Lung (tissue), 12 donors: ENCODE results near the gene CPLANE2. TPM values are rescaled to one million over a fixed set of nuclear protein-coding genes. Genes with fewer than 3 reads are reported as not detected.

Source experiments
- ATAC-seq: fragments of 200-7000 bp; cut with Tn5 transposase; one replicate; pipeline ENCODE4 v1.9.1; 2020; ENCODE audit warnings: moderate number of reproducible peaks; ENCODE audit not compliant: insufficient read depth, low FRiP score
- DNase-seq, 3 donors: peaks; one replicate each; pipeline ENCODE4 v3.0.0-alpha.2; 2013 to 2017
- H3K27ac ChIP-seq, 2 donors: one replicate each; pipeline ENCODE4 v1.5.1; 2013; ENCODE audit warnings: mild to moderate bottlenecking in 2 of 2, moderate library complexity in 2 of 2, control low read depth in 1 of 2, inconsistent platforms in 1 of 2, low read depth in 1 of 2, low read length in 1 of 2
- H3K27me3 ChIP-seq, 3 donors: one replicate each; pipeline ENCODE4 v1.5.1; 2013; ENCODE audit warnings: low read length in 2 of 3; ENCODE audit not compliant: control insufficient read depth in 3 of 3, insufficient read depth in 3 of 3
- H3K36me3 ChIP-seq, 4 donors: one replicate each; pipeline ENCODE4 v1.5.1; 2013; ENCODE audit warnings: low read length in 4 of 4, mild to moderate bottlenecking in 1 of 4, moderate library complexity in 1 of 4; ENCODE audit not compliant: control insufficient read depth in 4 of 4, insufficient read depth in 4 of 4
- H3K4me1 ChIP-seq, 5 donors: one replicate each; pipeline ENCODE4 v1.5.1; 2013; ENCODE audit warnings: low read length in 5 of 5, mild to moderate bottlenecking in 2 of 5, moderate library complexity in 1 of 5; ENCODE audit not compliant: control insufficient read depth in 5 of 5, insufficient read depth in 5 of 5
- H3K4me3 ChIP-seq: one replicate; pipeline ENCODE4 v1.5.1; 2013; ENCODE audit warnings: mild to moderate bottlenecking, control low read depth, moderate library complexity
- H3K9ac ChIP-seq, 2 donors: one replicate each; pipeline ENCODE4 v1.5.1; 2013; ENCODE audit warnings: low read length in 2 of 2, control low read depth in 1 of 2; ENCODE audit not compliant: insufficient read depth in 1 of 2
- H3K9me3 ChIP-seq, 4 donors: one replicate each; pipeline ENCODE4 v1.5.1; 2013; ENCODE audit warnings: low read length in 3 of 4, mild to moderate bottlenecking in 1 of 4, moderate library complexity in 1 of 4; ENCODE audit not compliant: control insufficient read depth in 4 of 4, insufficient read depth in 3 of 4
- CTCF ChIP-seq: IDR thresholded peaks from 2 replicates; pipeline ENCODE4 v1.5.1; 2012; ENCODE audit warnings: mild to moderate bottlenecking; ENCODE audit errors: control extremely low read depth, extremely low read depth
- WGBS, 2 donors: extraction: QIAGEN DNeasy Blood & Tissue Kit; methylation state at CpG; one replicate each; pipeline ENCODE4 v1.1.7; 2013; 5-methylcytosine and 5-hydroxymethylcytosine counted together
- polyA plus RNA-seq, 2 donors: library from polyadenylated mRNA; stranded (reverse); fragments of 200-250 nt; gene quantifications; one replicate each; pipeline ENCODE4 v1.2.1, GENCODE V29; 2013
- total RNA-seq, 2 donors: library from RNA; depleted of rRNA in 1 of 2; stranded (reverse); fragments of >200 nt in 1 of 2; gene quantifications; one replicate each; pipeline ENCODE4 v1.2.1, GENCODE V29; 2014 to 2021
- donor health status: control.
- donor health status: control.
- donor health status: Bipolar disorder and iron deficiency.
- donor health status: healthy.
- donor health status: DM: yes; HTN: yes; CAD: no.

CPLANE2 gene
- total and polyA plus RNA-seq, 4 donors: 4.5 to 13.7 (median 5.6) TPM

- ATAC-seq: no peak
- H3K4me1 ChIP-seq: peaks cover 0 to 5% (median 0%) of the 10 kb centered on the region in 5 donors
- no peaks in the 10 kb centered on the region for H3K27me3 ChIP-seq
- no peak for DNase-seq
- 75 to 89% methylated on average over 7 of the region's 7 CpGs for WGBS, 2 donors
- no peak for TF ChIP-seq CTCF
- no peak overlapping the region for H3K27ac ChIP-seq
- H3K9ac ChIP-seq: no peak overlapping the region
- H3K36me3 ChIP-seq: peaks cover 0 to 6% (median 3%) of the 10 kb centered on the region in 4 donors
- no peaks in the 10 kb centered on the region for H3K9me3 ChIP-seq
- no peak overlapping the region for H3K4me3 ChIP-seq
These were observed 41.5 kb downstream of the CPLANE2 start for GRCh38 chr1:16195518-16195905.

DNA sequence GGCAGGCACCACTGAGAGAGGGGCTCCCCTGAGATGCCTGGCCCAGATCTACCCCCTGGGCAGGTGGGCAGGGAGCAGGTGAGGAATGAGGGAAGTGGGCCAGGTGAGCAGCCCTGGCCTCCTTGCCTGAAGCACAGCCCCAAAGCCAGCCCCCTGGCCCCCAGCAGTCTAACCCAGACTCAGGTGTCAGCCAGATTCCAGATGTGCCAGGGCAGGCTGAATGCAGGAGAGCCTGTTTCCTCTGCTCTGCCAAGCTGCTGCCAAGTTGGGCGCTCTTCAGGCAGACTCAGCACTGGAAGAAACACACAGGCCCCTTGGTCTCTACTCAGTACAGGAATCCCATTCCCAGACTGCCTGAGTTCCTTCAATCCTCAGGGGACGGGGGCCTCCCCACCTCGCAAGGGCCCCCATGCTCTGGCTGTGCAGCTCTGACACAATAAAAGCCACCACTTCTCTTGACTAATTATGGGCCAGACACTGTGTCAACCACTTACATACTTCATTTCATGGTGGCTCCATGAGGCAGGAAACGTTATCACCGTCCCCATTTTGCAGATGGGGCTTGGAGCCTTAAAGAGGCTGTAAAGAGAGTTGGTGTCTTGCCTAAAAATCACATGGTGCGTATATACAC lies 45.0 kb downstream of the CPLANE2 start:
- no peak for DNase-seq
- no peak for ATAC-seq
- Histone ChIP-seq H3K27me3 (no peaks in the 10 kb centered on the region), H3K4me1 (peaks cover 0 to 8% (median 2%) of the 10 kb centered on the region in 5 donors), H3K4me3 (no peak overlapping the region), H3K27ac (no peak overlapping the region), H3K36me3 (no peaks in the 10 kb centered on the region), H3K9me3 (no peaks in the 10 kb centered on the region), H3K9ac (no peak overlapping the region)
- 83% methylated on average over 6 of the region's 6 CpGs for WGBS, 2 donors
- TF ChIP-seq CTCF: no peak

- WGBS, 2 donors: 75 to 89% methylated on average over 1 of the region's 1 CpG
- Histone ChIP-seq H3K4me1 (peaks cover 0 to 8% (median 2%) of the 10 kb centered on the region in 5 donors), H3K27me3 (no peaks in the 10 kb centered on the region), H3K9ac (no peak overlapping the region), H3K9me3 (no peaks in the 10 kb centered on the region), H3K36me3 (no peaks in the 10 kb centered on the region), H3K4me3 (no peak overlapping the region), H3K27ac (no peak overlapping the region)
- TF ChIP-seq CTCF: no peak
- DNase-seq (no peak), ATAC-seq (no peak)
These were observed 45.7 kb downstream of the CPLANE2 start for GRCh38 chr1:16191309-16191708.
